Stimulated activated CD4-positive, alpha-beta T cell treated with anti-CD3 and anti-CD28 coated beads, Interleukin-15, amount 100 ng/mL, for 24 hours (primary cell): ENCODE results near the gene SYK.

ENCODE experiments used
- DNase-seq: peaks from one replicate; pipeline ENCODE4 v3.0.0-alpha.2; 2020

The SYK gene

DNA sequence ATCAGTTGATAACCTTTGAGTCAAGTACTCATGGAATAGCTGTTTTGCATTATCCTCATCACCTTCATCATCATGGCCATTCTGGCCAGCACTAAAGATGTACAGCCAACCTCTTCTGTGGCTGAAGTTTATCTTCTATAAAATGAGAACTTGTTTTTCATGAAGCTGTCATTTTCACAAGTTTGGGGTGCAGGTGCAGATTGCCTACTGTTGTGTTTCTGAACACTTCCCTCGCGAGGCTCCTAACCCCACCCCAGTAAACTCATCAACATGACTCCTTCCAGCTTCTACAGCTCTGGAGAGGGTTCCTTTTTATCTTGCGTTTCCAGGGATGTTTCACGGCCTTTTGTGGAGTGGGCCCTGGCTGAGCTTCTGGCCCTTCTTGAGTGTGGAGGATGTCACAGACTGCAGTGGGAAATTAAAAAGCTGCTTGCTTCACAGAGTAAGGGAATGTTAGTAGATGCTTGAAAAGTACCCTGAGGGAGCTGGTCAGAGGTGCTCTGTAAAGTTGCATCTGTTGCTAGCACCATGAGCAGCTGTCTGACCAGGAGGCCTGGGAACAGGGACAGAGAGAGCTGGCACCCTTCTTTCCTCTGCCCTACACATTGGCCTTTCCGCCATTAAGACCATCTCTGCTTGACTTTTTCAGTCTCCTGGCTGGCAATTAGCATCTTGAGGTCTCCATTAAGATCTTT is 24.9 kb downstream of the SYK start:
- DNase-seq: no peak

DNA sequence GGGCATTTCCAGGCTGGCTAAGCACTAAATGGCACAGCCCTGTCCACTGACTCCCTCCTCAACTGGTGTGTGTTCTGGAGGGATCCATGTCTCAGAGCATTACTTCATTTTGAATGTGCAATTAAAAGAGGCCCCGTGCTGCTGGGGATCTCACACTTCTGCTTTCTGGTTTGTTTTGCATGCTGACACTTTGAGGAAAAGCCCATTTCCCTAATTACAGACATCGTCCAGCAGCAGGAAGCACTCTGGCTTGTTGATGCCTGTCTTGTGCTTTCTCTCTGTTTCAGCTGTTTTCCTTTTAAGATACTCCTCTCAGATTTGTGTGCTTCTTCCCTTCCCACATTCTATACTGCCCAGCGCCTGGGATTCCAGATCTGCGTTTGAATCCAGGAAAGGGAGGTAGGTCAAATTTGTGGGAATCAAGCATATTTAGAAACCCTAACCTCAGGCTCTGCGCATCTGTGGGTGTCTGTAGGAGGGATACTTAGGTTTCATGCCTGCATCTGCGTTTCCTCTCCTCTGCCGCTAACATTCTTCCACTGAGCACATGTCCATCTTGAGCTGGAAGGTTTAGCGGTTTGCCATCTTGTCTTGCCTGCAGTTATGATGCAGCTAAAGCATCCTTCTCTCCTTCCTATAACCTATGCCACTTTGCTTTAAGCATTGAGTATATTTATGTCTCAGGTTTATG is 25.7 kb downstream of the SYK start:
- DNase-seq: no peak

DNA sequence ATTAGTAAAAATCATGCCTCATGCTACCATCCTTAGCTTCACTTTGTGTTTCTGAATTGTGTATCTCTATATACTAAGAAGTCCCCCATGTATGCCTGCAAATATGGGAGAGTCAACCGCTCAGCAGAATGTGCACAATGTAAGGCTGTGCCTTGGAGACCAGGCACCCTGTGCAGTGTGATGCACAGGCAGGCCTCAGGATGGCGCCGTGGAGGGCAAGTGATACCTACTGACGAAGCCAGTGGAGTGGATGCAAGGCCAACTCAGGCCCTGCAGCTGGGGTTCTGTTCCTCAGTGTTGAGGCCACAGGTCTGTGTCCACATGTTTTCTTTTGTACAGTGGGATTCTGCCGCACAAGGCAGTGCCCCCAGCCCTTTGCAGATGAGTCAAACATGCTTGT is 28.4 kb downstream of the SYK start:
- DNase-seq: no peak

DNA sequence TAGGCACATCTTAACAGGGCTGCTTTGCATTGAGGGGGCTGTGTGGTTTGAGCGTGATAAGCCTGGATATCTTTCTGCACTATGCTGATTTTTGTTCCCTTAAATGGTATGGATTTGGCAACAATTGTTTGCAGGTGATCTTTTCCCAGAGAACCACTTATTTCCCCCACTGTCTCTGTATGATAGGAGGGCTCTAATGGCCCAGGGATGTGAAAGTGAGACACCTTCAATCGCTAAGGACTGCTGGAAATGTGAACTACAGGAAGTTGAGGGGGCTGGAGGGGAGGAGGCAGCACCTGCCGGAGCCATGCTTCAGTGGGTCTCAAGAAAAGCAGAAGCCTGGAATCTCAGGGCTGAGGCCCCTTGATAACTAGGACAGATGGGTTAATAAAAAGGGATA is 29.4 kb downstream of the SYK start:
- DNase-seq: no peak

DNA sequence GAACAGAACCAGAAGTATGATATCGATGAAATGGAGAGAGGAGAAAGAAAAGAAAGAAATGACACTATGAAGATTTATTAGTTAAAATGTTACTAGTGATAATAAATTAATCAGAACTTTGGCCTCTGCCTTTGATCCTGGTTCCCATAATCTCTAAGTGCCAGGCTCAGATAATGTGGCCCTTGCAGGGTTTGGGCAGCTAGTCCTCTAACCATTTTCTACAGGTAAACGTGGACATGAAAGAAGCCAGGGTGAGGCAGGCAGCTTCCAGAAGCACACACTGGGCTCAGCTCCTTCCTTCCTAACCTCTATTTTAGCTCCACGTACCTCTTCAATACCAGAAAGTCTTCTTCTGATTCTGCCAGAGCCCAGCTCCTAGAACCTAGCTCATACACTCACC is 30.6 kb downstream of the SYK start:
- no peak for DNase-seq

DNA sequence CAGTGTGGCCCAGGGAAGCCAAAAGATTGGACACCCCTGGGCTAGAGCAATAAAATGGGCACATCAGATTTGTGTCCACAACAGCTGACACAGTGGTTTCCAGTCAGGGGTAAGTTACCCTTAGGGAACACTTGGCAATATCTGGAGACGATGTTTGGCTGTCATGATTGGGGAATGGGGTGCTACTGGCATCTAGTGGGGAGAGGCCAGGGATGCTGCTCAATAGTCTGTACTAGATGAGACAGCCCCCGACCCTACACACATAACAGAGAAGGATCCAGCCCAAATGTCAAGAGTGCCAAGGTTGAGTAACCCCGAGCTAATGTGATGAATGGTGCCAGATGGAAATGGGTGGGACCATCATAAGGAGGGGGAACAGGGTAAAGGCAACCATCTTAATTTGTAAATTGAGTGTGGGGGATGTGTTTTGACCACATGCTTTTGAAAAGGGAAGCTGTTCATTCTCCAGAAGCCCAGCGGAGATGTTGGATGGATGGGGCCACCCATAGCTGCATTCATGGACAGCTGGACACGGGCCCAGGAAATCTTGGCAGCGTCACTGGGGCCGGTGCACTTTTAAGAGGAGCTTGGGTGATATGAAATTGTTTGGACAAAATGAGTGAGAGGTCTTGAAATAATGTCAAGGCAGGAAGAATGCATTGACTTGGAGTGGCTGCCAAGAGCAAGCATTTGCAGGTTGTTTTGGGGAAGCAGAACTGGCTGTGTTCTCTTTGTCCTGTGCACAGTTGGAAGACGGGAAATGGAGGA is 33.4 kb downstream of the SYK start:
- DNase-seq: no peak

DNA sequence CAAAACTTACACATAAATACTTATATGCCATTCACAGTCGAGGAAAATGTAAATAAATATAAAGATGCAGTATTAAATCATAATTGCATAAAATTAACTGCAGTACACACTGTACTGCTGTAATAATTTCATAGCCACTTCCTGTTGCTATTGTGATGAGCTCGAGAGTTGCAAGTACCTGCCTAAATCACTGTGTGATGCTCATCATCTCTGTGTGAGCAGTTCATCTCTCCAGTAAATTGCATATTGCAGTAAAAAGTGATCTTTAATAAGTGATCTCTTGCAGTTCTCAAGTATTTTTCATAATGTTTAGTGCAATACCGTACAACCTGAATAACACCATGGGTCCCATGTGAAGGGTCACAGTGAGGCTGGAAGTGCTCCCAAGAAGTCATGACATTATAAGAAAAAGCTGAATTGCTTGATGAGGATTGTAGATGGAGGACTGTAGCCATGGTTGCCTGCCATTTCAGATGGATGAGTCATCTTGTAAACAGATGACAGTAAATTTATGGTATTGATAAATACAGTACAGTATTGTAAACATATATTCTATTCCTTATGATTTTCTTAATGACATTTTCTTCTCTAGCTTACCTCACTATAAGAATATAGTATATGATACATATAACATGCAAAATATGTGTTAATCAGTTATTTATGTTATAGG is 34.9 kb downstream of the SYK start:
- DNase-seq: no peak

DNA sequence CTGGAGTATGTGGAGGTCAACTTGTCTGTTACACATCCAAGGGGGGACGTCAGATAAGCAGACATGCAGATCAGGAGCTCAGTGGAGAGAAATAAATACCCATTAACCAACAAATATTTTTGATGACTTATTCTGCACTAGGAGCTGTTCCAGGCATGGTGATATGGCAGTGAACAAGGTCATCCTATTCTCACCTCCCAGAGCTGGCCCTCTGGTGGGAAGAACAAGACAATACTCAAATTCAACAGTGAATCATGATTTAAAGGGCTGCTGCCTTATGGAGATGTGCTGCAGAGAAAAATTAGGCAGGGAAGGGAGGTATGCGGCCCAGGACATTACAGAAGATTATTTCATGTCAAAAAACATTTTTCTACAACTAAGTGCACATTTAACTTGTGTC is 36.5 kb downstream of the SYK start:
- DNase-seq: no peak

DNA sequence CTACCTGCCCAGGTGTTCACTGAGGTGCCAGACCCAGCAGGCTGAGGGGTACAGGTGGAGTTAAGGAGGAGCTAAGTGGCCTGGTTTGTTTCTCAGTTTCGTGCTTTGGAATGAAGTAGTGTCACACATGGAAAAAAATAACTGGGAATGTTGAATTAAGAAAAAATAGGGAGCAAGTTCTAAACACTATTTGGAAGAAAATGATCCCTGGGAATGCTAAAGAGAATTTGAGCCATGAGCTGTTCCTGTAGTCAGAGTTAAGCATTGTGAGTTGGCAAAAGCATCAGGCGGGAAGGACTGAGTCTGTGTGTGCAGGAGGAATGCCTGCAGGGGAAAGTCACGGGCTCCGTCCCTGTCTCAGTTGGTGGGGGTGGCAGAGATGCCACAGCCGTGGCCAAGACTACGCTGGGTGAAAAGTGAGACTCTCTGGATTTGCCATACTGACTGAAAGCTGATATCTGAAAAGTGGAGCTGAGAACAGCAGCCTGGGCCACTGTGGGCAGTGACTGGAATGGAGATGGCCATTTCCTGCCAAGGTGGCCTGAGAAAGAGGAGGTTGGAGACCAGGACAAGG is 37.0 kb downstream of the SYK start:
- no peak for DNase-seq

DNA sequence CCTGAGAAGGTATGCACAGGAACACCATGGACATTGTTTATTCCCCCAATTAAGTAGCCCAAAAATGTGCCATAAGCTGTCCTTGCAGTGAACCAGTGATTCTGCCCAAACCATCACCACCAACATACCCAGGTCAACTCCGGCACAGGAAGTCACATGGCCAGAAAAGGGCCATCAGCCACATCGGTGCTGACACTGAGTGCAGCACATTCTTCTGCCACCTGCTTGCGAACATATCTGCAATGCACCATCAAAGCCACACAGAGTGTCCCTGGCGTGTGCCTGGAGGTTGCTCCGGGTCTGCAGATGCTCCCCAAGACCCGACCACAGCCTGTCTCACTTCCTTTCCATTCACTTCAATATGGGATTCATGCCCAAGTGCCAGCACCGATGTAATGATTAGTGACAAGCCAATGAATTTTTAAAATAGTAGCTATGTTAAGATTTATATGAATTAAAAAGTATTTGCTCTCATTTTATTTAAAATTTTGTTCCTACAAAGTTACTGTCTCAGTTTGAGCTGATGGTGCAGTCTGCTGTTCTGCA is 37.6 kb downstream of the SYK start:
- no peak for DNase-seq

DNA sequence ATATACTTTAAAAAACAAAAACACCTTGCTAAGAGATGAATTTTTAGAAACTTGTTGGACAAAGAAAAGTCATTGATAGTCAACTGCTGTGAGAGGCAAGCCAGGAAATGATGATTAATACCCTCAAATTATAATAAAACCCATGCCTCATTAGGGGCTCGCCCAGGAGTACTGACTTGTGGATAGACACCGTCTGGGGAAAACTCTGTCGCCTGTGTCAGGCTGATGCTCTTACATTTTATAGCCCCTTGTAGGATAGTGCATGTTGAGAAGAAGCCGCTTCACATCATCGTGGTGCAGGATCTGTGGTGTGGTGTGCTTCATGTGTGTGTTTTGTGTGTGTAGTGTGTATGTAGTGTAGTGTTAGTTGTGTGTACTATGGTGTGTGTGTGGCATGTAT is 39.1 kb downstream of the SYK start:
- no peak for DNase-seq

DNA sequence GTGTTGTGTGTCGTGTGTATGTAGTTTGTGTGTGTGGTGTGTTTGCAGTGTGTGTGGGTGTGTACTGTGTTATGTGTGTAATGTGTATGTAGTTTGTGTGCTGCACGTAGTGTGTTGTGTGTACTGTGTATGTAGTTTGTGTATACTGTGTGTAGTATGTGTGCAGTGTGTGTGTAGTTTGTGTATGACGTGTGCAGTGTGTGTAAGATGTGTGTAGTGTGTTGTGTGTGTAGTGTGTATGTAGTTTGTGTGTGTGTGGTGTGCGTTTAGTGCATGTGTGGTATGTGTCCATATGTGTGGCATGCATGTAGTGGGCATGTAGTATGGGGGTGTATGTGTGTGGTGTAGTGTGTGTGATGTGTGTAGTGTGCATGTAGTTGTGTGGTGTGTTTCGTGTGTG is 39.6 kb downstream of the SYK start:
- no peak for DNase-seq

DNA sequence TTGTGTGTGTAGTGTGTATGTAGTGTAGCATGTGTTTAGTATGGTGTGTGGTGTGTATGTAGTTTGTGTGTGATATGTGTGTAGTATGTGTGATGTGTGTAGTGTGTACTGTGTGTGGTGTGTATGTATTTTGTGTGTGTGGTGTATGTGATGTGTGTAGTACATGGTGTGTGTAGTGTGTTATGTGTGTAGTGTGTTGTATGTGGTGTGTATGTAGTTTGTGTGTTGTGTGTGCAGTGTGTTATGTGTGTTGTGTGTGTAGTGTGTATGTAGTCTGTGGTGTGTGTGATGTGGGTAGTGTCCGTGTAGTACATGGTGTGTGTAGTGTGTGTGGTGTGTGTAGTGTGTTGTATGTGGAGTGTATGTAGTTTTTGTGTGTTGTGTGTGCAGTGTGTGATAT is 40.0 kb downstream of the SYK start:
- DNase-seq: no peak

DNA sequence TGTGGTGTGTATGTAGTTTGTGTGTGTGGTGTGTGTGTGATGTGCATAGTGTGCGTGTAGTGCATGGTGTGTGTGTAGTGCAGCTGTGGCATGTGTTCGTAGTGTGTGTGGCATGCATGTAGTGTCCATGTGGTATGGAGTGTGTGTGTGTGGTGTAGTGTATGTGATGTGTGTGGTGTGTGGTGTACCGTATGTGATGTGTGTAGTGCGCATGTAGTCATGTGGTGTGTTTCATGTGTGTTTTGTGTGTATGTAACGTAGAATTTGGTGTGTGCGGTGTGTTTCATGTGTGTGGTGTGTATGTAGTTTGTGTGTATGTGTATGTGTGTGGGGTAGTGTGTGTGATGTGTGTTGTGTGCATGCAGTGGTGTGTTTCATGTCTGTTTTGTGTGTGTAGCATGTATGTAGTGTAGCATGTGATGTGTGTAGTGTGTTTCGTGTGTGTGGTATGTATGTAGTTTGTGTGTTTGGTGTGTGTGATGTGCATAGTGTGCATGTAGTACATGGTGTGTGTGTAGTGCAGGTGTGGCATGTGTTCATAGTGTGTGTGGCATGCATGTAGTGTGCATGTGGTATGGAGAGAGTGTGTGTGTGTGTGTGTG is 40.7 kb downstream of the SYK start:
- no peak for DNase-seq

DNA sequence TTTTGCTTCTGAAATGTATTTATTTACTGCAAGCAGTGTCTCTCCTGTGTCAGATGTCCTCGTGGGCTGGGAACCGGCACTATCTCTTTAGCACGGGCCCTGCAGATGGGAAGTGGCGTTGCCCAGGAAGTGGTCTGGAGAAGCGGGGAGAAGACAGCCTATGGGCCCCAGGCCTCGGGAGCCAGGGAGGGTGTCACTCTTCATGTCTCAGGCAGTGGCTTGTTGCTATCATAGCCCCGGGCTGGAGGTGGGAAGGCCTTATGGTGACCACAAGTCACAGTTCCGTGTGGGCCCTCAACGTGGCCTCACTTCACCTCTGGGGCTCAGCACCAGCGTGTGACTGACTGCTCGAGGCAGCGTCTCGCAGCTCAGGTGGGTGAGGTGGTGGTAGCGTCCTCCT is 41.4 kb downstream of the SYK start:
- no peak for DNase-seq

DNA sequence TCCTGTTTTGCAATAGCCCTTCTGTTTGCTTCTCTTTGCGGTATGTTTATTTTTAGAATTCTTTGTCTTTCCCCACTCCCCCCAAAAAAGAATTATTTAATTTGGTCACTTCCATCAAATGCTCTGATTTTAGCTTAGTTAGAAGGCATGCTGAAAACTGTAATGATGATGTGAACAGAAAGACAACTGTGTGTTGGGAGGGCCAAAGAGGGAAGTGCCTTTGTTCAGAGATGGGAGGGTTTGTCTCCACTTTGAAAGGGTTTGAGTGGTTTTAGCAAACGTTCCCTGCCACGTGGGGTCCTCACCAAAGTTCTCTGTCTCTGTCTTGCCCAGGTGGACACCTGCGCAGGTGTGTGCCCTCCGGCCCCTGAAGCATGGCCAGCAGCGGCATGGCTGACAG is 41.9 kb downstream of the SYK start:
- no peak for DNase-seq

DNA sequence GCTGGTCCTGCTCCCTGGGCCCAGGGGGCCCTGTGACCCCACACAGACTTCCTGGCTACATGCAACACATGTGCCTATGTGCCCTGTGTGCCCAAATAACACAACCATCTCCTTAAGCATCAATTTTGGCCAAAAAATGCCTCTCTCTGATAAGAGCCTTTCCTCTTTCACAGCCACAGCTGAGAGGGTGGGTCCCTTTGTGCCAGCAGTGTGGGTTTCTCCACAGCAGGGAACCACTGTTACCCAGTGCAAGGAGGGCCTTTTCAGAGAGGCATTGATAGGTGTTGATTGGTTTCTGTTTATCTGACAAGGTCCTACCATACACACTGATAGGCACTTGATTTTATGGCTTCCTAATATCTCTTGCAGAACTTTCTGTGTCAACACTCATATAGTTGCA is 42.7 kb downstream of the SYK start:
- no peak for DNase-seq

DNA sequence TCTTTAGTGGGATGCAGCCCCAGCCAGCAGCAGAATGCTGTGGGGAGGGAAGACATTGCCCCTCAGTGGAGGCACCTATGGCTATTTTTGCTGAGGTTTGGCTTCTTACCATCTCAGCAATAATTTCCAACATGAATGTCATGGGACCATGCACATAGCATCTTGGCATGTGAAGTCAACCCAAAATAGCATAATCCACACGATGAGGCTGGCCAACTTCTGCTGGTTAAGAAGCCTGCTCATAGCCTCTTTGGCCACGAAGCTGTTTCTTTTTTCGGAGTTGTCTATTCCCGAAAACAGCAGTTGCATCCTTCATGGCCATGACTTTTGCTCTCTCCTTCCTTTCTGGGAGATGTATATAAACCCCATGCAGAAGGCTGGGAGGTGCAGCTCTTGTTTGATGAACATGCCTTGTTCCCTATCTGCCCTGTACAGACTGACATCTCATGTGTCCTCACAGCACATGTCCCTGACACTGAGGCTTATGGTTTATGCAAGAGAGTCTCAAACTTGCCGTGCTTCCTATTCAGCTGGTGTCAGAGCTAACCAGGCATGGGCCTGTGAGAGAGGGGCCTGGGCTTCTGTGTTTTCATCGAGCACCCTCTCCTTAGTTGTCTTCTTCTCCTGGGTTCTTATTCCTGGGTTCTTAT is 45.3 kb downstream of the SYK start:
- no peak for DNase-seq

DNA sequence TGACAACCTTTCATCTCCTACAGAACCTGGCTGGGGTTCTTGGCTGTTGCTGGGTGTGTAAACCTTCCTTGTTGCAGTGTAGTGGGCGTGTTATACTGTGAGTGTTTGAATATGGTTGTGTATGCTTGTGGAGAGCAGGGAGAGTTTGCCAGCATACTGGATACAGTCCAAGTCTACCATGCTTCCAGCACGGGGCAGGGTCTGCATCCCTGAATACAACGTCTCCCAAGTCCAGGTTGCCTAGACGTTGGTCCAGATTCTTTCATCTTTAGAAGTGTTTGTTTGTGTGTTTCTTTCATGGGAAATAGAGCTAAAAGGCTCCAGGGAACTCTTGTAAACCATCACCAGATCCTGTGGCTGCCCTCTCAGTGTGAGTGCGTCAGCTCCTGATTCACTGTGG is 46.4 kb downstream of the SYK start:
- DNase-seq: no peak

DNA sequence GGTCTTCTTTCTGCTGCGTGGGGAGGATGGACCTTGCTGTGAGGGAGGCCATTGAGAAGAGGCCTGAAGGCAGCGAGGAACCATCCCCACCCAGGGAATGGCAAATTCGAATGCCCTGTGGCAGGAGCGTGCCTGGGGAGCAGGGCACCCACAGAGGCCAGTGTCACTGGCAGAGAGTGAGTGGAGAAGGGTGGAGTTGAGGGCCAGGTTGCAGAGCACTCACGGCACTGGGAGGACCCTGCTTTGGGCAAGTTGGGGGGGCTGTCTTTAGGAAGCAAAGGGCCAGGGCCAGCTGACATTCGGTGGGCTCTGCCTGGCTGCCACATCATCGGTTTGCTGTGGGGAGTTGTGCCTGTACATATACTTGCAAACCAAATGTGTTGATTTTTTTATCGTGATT is 47.2 kb downstream of the SYK start:
- no peak for DNase-seq

DNA sequence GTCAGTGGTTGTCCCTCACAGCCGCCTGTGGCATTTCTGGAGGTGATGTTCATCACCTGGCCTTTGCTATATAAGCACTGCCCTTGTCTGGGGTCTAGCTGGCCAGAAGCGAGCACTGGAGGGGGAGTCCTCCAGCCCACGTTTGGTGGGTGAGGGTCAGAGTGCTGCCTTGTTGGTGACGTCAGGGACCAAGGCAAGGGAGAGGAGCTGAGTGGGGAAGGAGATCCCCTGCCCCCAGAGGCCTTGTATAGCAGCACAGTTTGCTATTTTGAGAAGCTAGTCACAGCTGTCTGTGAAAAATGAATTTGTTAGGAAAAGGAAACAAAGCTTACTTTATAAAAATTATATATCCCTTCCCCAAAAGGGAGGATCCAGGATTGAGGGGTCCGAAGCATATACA is 49.8 kb downstream of the SYK start:
- DNase-seq: no peak

DNA sequence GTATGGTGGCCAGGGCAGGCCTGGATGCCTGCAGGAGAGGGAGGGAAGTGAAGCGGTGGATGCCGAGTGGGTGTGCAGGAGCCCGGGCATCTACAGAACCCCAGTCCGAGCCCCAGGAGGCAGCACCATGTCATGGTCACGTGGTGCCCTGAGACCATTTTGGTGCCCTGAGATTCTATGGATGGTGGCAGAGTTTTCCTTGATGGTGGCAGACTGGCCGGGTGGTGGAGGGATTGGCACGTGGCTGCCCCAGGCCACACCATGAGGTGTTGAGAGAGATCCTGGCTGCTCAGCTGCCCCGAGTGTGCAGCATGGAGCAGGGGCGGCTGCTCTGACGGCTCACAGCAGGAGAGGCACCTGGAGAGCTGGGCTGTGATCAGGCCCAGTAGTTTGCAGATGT is 52.3 kb downstream of the SYK start:
- DNase-seq: no peak
